GM10847 (cell line): ENCODE measurements around the gene SLC25A21.

Experiments
- POLR2A ChIP-seq: IDR thresholded peaks from 2 replicates; pipeline ENCODE4 v1.6.1; 2011; ENCODE audit not compliant: insufficient read length; ENCODE audit errors: extremely low read depth

SLC25A21 gene

GRCh38 chr14:37115406-37115805, 57.0 kb downstream of the SLC25A21 start:
- TF ChIP-seq POLR2A: no peak

- TF ChIP-seq POLR2A: no peak
Measured at GRCh38 chr14:37114559-37114958, 57.8 kb downstream of the SLC25A21 start.

GRCh38 chr14:37114002-37114401, 58.4 kb downstream of the SLC25A21 start:
- no peak for TF ChIP-seq POLR2A

- TF ChIP-seq POLR2A: no peak
Measured at GRCh38 chr14:37098132-37098531, 74.3 kb downstream of the SLC25A21 start.

- TF ChIP-seq POLR2A: no peak
Measured at GRCh38 chr14:37094502-37094901, 77.9 kb downstream of the SLC25A21 start.

GRCh38 chr14:37093364-37093763, 79.0 kb downstream of the SLC25A21 start:
- TF ChIP-seq POLR2A: no peak

GRCh38 chr14:37091651-37092050, 80.8 kb downstream of the SLC25A21 start:
- TF ChIP-seq POLR2A: no peak

- TF ChIP-seq POLR2A: no peak
Measured at GRCh38 chr14:37090026-37090425, 82.4 kb downstream of the SLC25A21 start.

- no peak for TF ChIP-seq POLR2A
Measured at GRCh38 chr14:37089410-37089809, 83.0 kb downstream of the SLC25A21 start.

- TF ChIP-seq POLR2A: no peak
Measured at GRCh38 chr14:37088356-37089215, 83.8 kb downstream of the SLC25A21 start.

- no peak for TF ChIP-seq POLR2A
Measured at GRCh38 chr14:37087520-37087919, 84.9 kb downstream of the SLC25A21 start.

- TF ChIP-seq POLR2A: no peak
Measured at GRCh38 chr14:37083599-37083998, 88.8 kb downstream of the SLC25A21 start.

GRCh38 chr14:37082449-37082848, 90.0 kb downstream of the SLC25A21 start:
- no peak for TF ChIP-seq POLR2A

GRCh38 chr14:37081856-37082255, 90.5 kb downstream of the SLC25A21 start:
- TF ChIP-seq POLR2A: no peak

GRCh38 chr14:37081218-37081617, 91.2 kb downstream of the SLC25A21 start:
- no peak for TF ChIP-seq POLR2A

GRCh38 chr14:37078131-37078530, 94.3 kb downstream of the SLC25A21 start:
- TF ChIP-seq POLR2A: no peak
